B cell (primary cell): Measurements from ENCODE around the gene MGAT2. TPM values are rescaled to one million over a fixed set of nuclear protein-coding genes. Genes with fewer than 3 reads are reported as not detected.

Experiments
- polyA plus RNA-seq: library from polyadenylated mRNA; depleted of rRNA; stranded (reverse); fragments of >200 nt; gene quantifications from 2 replicates; pipeline ENCODE4 v1.2.3, GENCODE V29; 2012
- small RNA-seq: library from RNA; depleted of rRNA; stranded (forward); fragments of <200 nt; gene quantifications from one replicate; pipeline ENCODE3, GENCODE V24; 2012; ENCODE audit warnings: low replicate concordance, low read depth; ENCODE audit not compliant: insufficient read length
- total RNA-seq, 2 donors: library from RNA; stranded (reverse); fragments of 120-200 nt in 1 of 2; gene quantifications; 1 replicate in 1 of 2; 2 replicates in 1 of 2; pipeline versions ENCODE4 v1.2.3 to v1.2.4, GENCODE V29; 2013 to 2022

The MGAT2 gene
- total and polyA plus RNA-seq, 2 donors (not counting 1 experiment from before 2014, with no cell fraction given) = 12.3 to 39.9 TPM

Small RNA genes lying within 50 kb of the gene (small RNA-seq; reads per million reads assigned to genes)
- gene AL139099.3 = not detected
- not detected for gene AL139099.4
- not detected for gene RF00019

Other genes starting within 250 kb of the MGAT2 start
- 2,497 and 2,873 TPM in 2 replicates for gene RPS29, start 34.4 kb upstream of the MGAT2 start, total RNA-seq
- 14,358 and 29,966 TPM in 2 replicates for gene RPS29, start 34.4 kb upstream of the MGAT2 start, polyA plus RNA-seq
- 10.3 and 13.0 TPM in 2 replicates for gene LRR1, start 21.9 kb upstream of the MGAT2 start, total RNA-seq
- gene LRR1, start 21.9 kb upstream of the MGAT2 start, polyA plus RNA-seq = 2.7 and 3.5 TPM in 2 replicates
- 151 and 171 TPM in 2 replicates for gene RPL36AL, start 173 bp upstream of the MGAT2 start, total RNA-seq
- gene RPL36AL, start 173 bp upstream of the MGAT2 start, polyA plus RNA-seq = 169 and 263 TPM in 2 replicates
- 7.7 and 8.5 TPM in 2 replicates for gene DNAAF2, start 14.4 kb downstream of the MGAT2 start, total RNA-seq
- 23.3 and 26.9 TPM in 2 replicates for gene DNAAF2, start 14.4 kb downstream of the MGAT2 start, polyA plus RNA-seq
- 2.2 and 2.6 TPM in 2 replicates for gene POLE2, start 67.4 kb downstream of the MGAT2 start, total RNA-seq
- 0.68 and 1.4 TPM in 2 replicates for gene POLE2, start 67.4 kb downstream of the MGAT2 start, polyA plus RNA-seq
- 11.7 and 13.7 TPM in 2 replicates for gene KLHDC1, start 72.3 kb downstream of the MGAT2 start, total RNA-seq
- 2.8 and 3.0 TPM in 2 replicates for gene KLHDC1, start 72.3 kb downstream of the MGAT2 start, polyA plus RNA-seq
- gene KLHDC2, start 147.4 kb downstream of the MGAT2 start, total RNA-seq = 60.5 and 65.3 TPM in 2 replicates
- 43.4 and 75.8 TPM in 2 replicates for gene KLHDC2, start 147.4 kb downstream of the MGAT2 start, polyA plus RNA-seq
- gene NEMF, start 232.0 kb downstream of the MGAT2 start, total RNA-seq = 127 and 146 TPM in 2 replicates
- 26.7 and 36.7 TPM in 2 replicates for gene NEMF, start 232.0 kb downstream of the MGAT2 start, polyA plus RNA-seq